IMR-90 (cell line): Measurements from ENCODE around the gene EIF2S2. TPM values are rescaled to one million over a fixed set of nuclear protein-coding genes. Genes with fewer than 3 reads are reported as not detected.

Experiments
- ATAC-seq: fragments of 200-7000 bp; cut with Tn5 transposase; 2 replicates; pipeline ENCODE4 v1.9.1; 2020; ENCODE audit warnings: low read depth, mild to moderate bottlenecking, moderate library complexity
- BruUV-seq: library from RNA; stranded (reverse); fragments of 400-500 nt; replicated peaks from 2 replicates; lab custom pipeline; 2021; lab: Mats Ljungman, UMichigan
- CTCF ChIA-PET: fragments of 300-600 bp; formaldehyde crosslinking; extraction: SDS; loops from one replicate; lab custom pipeline; 2021; ENCODE audit warnings: antibody characterized with exemption; lab: Yijun Ruan, JAX
- POLR2A ChIA-PET: fragments of 300-600 bp; sonication (Branson Sonifier 250); formaldehyde crosslinking; loops from one replicate; lab custom pipeline; 2022; ENCODE audit warnings: antibody characterized with exemption; ENCODE audit not compliant: unreplicated experiment; lab: Charles Lee
- DNase-seq: peaks from one replicate; pipeline ENCODE4 v3.0.0; 2013
- H2AFZ ChIP-seq: replicated peaks from 2 replicates; pipeline ENCODE3; 2013; ENCODE audit warnings: low read length, mild to moderate bottlenecking; ENCODE audit not compliant: poor library complexity
- H2AK5ac ChIP-seq: 2 replicates; pipeline ENCODE4 v1.6.1; 2013; ENCODE audit warnings: low read depth, low read length, inconsistent platforms
- H2AK9ac ChIP-seq: replicated peaks from 2 replicates; pipeline ENCODE3; 2013; ENCODE audit warnings: mild to moderate bottlenecking, low read depth, low read length, moderate library complexity; ENCODE audit not compliant: poor library complexity
- H2BK120ac ChIP-seq: 2 replicates; pipeline ENCODE4 v1.6.1; 2013; ENCODE audit warnings: low read depth, low read length, inconsistent platforms
- H2BK15ac ChIP-seq: 3 replicates; pipeline ENCODE4 v1.6.1; 2013; ENCODE audit warnings: low read depth, low read length, inconsistent platforms
- H2BK20ac ChIP-seq: 2 replicates; pipeline ENCODE4 v1.6.1; 2013; ENCODE audit warnings: low read depth, mild to moderate bottlenecking, inconsistent platforms, low read length, moderate library complexity
- H2BK5ac ChIP-seq: 2 replicates; pipeline ENCODE4 v1.6.1; 2013; ENCODE audit warnings: mild to moderate bottlenecking, low read depth, low read length, inconsistent platforms; ENCODE audit not compliant: poor library complexity, severe bottlenecking
- H3K14ac ChIP-seq: replicated peaks from 2 replicates; pipeline ENCODE4 v1.6.1; 2013; ENCODE audit warnings: low read depth, low read length, inconsistent platforms
- H3K18ac ChIP-seq: 2 replicates; pipeline ENCODE4 v1.6.1; 2013; ENCODE audit warnings: low read depth, low read length, control low read depth
- H3K23ac ChIP-seq: 2 replicates; pipeline ENCODE4 v1.6.1; 2013; ENCODE audit warnings: low read depth, low read length, inconsistent platforms
- H3K27ac ChIP-seq: 2 replicates; pipeline ENCODE4 v1.5.1; 2013; ENCODE audit warnings: mild to moderate bottlenecking, control low read depth, low read length; ENCODE audit not compliant: insufficient read depth
- H3K27me3 ChIP-seq: 2 replicates; pipeline ENCODE4 v1.6.1; 2013; ENCODE audit warnings: low read length; ENCODE audit not compliant: control insufficient read depth, insufficient read depth
- H3K36me3 ChIP-seq: 2 replicates; pipeline ENCODE4 v1.6.1; 2013; ENCODE audit warnings: low read length, mixed read lengths; ENCODE audit not compliant: control insufficient read depth, insufficient read depth
- H3K4ac ChIP-seq: 2 replicates; pipeline ENCODE4 v1.6.1; 2013; ENCODE audit warnings: low read depth, low read length, inconsistent platforms
- H3K4me1 ChIP-seq: 2 replicates; pipeline ENCODE4 v1.6.1; 2013; ENCODE audit warnings: low read length, mixed read lengths; ENCODE audit not compliant: control insufficient read depth, insufficient read depth
- H3K4me2 ChIP-seq: 2 replicates; pipeline ENCODE4 v1.6.1; 2013; ENCODE audit warnings: low read depth, mild to moderate bottlenecking, control low read depth, low read length, moderate library complexity
- H3K4me3 ChIP-seq: 2 replicates; pipeline ENCODE4 v1.5.1; 2013; ENCODE audit warnings: low read depth, mild to moderate bottlenecking, control low read depth, low read length, moderate library complexity; ENCODE audit not compliant: insufficient read depth
- H3K56ac ChIP-seq: 2 replicates; pipeline ENCODE4 v1.6.1; 2013; ENCODE audit warnings: low read length, inconsistent platforms; ENCODE audit not compliant: insufficient read depth; ENCODE audit errors: extremely low read depth
- H3K79me1 ChIP-seq, 2 experiments: 2 replicates each; pipeline ENCODE4 v1.6.1; 2013; ENCODE audit warnings: low read length in 2 of 2, inconsistent platforms in 1 of 2, low read depth in 1 of 2
- H3K9ac ChIP-seq: 2 replicates; pipeline ENCODE4 v1.6.1; 2013; ENCODE audit warnings: low read depth, low read length, control low read depth
- H3K9me1 ChIP-seq: 2 replicates; pipeline ENCODE4 v1.6.1; 2013; ENCODE audit warnings: low read length, inconsistent platforms; ENCODE audit not compliant: insufficient read depth
- H3K9me3 ChIP-seq: 2 replicates; pipeline ENCODE4 v1.6.1; 2013; ENCODE audit warnings: low read length; ENCODE audit not compliant: control insufficient read depth, insufficient read depth
- H4K20me1 ChIP-seq: 2 replicates; pipeline ENCODE4 v1.6.1; 2013; ENCODE audit warnings: low read length, inconsistent platforms; ENCODE audit not compliant: insufficient read depth
- H4K5ac ChIP-seq: 2 replicates; pipeline ENCODE4 v1.6.1; 2013; ENCODE audit warnings: mild to moderate bottlenecking, low read depth, low read length, control low read depth
- H4K8ac ChIP-seq, 2 experiments: 2 replicates each; pipeline ENCODE4 v1.6.1; 2013; ENCODE audit warnings: low read depth in 2 of 2, low read length in 2 of 2, control low read depth in 1 of 2, inconsistent platforms in 1 of 2
- H4K91ac ChIP-seq: 2 replicates; pipeline ENCODE4 v1.6.1; 2013; ENCODE audit warnings: low read depth, low read length, inconsistent platforms; ENCODE audit not compliant: insufficient read depth
- BHLHE40 ChIP-seq: fragments of 150-350 bp; IDR thresholded peaks from 2 replicates; pipeline ENCODE4 v1.6.1; 2016; ENCODE audit warnings: mild to moderate bottlenecking, low read depth, low read length
- CEBPB ChIP-seq: IDR thresholded peaks from 2 replicates; pipeline ENCODE4 v1.6.1; 2012; ENCODE audit warnings: low read depth, low read length, improper control_type of control experiment
- CHD1 ChIP-seq: IDR thresholded peaks from 2 replicates; pipeline ENCODE4 v1.6.1; 2012; ENCODE audit warnings: low read depth, low read length, improper control_type of control experiment
- FOS ChIP-seq: fragments of 150-350 bp; IDR thresholded peaks from 2 replicates; pipeline ENCODE4 v1.6.1; 2016; ENCODE audit warnings: low read depth, low read length
- MAFK ChIP-seq: IDR thresholded peaks from 2 replicates; pipeline ENCODE4 v1.6.1; 2012; ENCODE audit warnings: low read depth, low read length, improper control_type of control experiment
- MAZ ChIP-seq: IDR thresholded peaks from 2 replicates; pipeline ENCODE4 v1.6.1; 2012; ENCODE audit warnings: low read depth, mild to moderate bottlenecking, low read length, improper control_type of control experiment, moderate library complexity, borderline replicate concordance
- MXI1 ChIP-seq: IDR thresholded peaks from 2 replicates; pipeline ENCODE4 v1.6.1; 2012; ENCODE audit warnings: low read depth, mild to moderate bottlenecking, low read length, moderate library complexity, borderline replicate concordance
- NFE2L2 ChIP-seq: fragments of 150-350 bp; IDR thresholded peaks from 2 replicates; pipeline ENCODE4 v1.6.1; 2016; ENCODE audit warnings: low read depth, mild to moderate bottlenecking, low read length
- POLR2A ChIP-seq: IDR thresholded peaks from 2 replicates; pipeline ENCODE4 v1.6.1; 2012; ENCODE audit warnings: mild to moderate bottlenecking, low read depth, low read length
- RAD21 ChIP-seq: IDR thresholded peaks from 2 replicates; pipeline ENCODE4 v1.6.1; 2012; ENCODE audit warnings: low read length, improper control_type of control experiment
- RCOR1 ChIP-seq: IDR thresholded peaks from 2 replicates; pipeline ENCODE4 v1.6.1; 2012; ENCODE audit warnings: mild to moderate bottlenecking, low read length, improper control_type of control experiment; ENCODE audit not compliant: insufficient replicate concordance
- RFX5 ChIP-seq: IDR thresholded peaks from 2 replicates; pipeline ENCODE4 v1.8.0; 2012; ENCODE audit warnings: low read depth, mild to moderate bottlenecking, low read length, moderate library complexity
- SMC3 ChIP-seq: fragments of 150-350 bp; IDR thresholded peaks from 2 replicates; pipeline ENCODE4 v1.6.1; 2016; ENCODE audit warnings: low read depth, mild to moderate bottlenecking, antibody characterized with exemption, low read length, moderate library complexity
- WGBS, 2 experiments: methylation state at CpG; one replicate each; pipeline versions ENCODE4 v1.1.5 to v1.1.7; 2013; ENCODE audit warnings: missing lambda C conversion rate in 2 of 2; ENCODE audit not compliant: insufficient read length in 1 of 2; ENCODE audit errors: extremely low coverage in 2 of 2; 5-methylcytosine and 5-hydroxymethylcytosine counted together
- dilution Hi-C: fragments of 300-500 bp; cut with HindIII; formaldehyde crosslinking; loops from one replicate; pipeline ENCODE4 v1.14.3; 2018; ENCODE audit warnings: low sequenced_read_pairs; ENCODE audit not compliant: unreplicated experiment
- in situ Hi-C: fragments of 300-500 bp; cut with MboI; formaldehyde crosslinking; loops from 3 replicates; pipeline ENCODE4 v1.14.3; 2019; ENCODE audit warnings: low sequenced_read_pairs, inconsistent platforms, mixed read lengths
- intact Hi-C: fragments of 100-400 bp; cut with micrococcal nuclease; formaldehyde crosslinking; loops from 2 replicates; pipeline ENCODE4 v1.10.0; 2022
- polyA plus RNA-seq, 3 experiments: library from polyadenylated mRNA; depleted of rRNA; stranded (reverse); fragments of >200 nt; gene quantifications; 2 replicates each; pipeline ENCODE4 v1.2.3, GENCODE V29; 2012; ENCODE audit warnings: low replicate concordance in 1 of 3
- total RNA-seq: library from RNA; depleted of rRNA; stranded (reverse); fragments of >200 nt; gene quantifications from 2 replicates; pipeline ENCODE4 v1.2.3, GENCODE V29; 2012
- TF ChIP-seq, protein P1 (sequence below): conservative IDR thresholded peaks from 2 replicates; pipeline ENCODE4 v1.5.1; 2012; ENCODE audit warnings: mild to moderate bottlenecking, low read depth, low read length, improper control_type of control experiment
- TF ChIP-seq, protein P2 (sequence below): fragments of 150-350 bp; IDR thresholded peaks from 2 replicates; pipeline ENCODE4 v1.6.1; 2016; ENCODE audit warnings: low read depth, mild to moderate bottlenecking, low read length, moderate library complexity, borderline replicate concordance
- TF ChIP-seq, protein P3 (sequence below): fragments of 150-350 bp; IDR thresholded peaks from 2 replicates; pipeline ENCODE4 v1.6.1; 2017; ENCODE audit warnings: mild to moderate bottlenecking, antibody characterized with exemption, low read length, low read depth

EIF2S2 gene
- total and polyA plus RNA-seq, 2 of the 4 experiments (the other 2 are of a cell fraction), result 61.7 to 66.9 TPM

GRCh38 chr20:34120213-34120612 lies 8.2 kb upstream of the EIF2S2 start:
- intact Hi-C loops, result no loop called here
- Histone ChIP-seq H4K5ac (no peak overlapping the region), H2BK15ac (no peak overlapping the region), H3K14ac (no peak overlapping the region), H3K36me3 (no peaks in the 10 kb centered on the region), H3K9me1 (no peaks in the 10 kb centered on the region), H2BK120ac (no peak overlapping the region), H3K4me2 (no peak overlapping the region), H3K4ac (no peak overlapping the region), H3K4me3 (no peak overlapping the region), H2AFZ (no peak overlapping the region), H2BK5ac (no peak overlapping the region), H4K91ac (no peak overlapping the region), H2AK9ac (no peak overlapping the region), H3K23ac (no peak overlapping the region), H3K27me3 (peaks cover 6% of the 10 kb centered on the region), H2BK20ac (no peak overlapping the region), H3K56ac (no peak overlapping the region), H2AK5ac (no peak overlapping the region), H4K8ac (no peak overlapping the region), H3K79me1 (no peaks in the 10 kb centered on the region), H3K9ac (no peak overlapping the region), H4K20me1 (no peaks in the 10 kb centered on the region), H3K9me3 (no peaks in the 10 kb centered on the region), H3K18ac (no peak overlapping the region), H3K27ac (no peak overlapping the region), H3K4me1 (no peaks in the 10 kb centered on the region)
- ATAC-seq (no peak), DNase-seq (no peak)
- BruUV-seq, result no TSS peak
- POLR2A ChIA-PET, result no interaction called here
- in situ Hi-C loops, result no loop called here
- CTCF ChIA-PET, result no interaction called here
- no peak for TF ChIP-seq CHD1
- TF ChIP-seq MXI1, result no peak
- no peak for TF ChIP-seq BHLHE40
- no peak for TF ChIP-seq CEBPB
- no peak for TF ChIP-seq POLR2A
- TF ChIP-seq, protein P1, sequence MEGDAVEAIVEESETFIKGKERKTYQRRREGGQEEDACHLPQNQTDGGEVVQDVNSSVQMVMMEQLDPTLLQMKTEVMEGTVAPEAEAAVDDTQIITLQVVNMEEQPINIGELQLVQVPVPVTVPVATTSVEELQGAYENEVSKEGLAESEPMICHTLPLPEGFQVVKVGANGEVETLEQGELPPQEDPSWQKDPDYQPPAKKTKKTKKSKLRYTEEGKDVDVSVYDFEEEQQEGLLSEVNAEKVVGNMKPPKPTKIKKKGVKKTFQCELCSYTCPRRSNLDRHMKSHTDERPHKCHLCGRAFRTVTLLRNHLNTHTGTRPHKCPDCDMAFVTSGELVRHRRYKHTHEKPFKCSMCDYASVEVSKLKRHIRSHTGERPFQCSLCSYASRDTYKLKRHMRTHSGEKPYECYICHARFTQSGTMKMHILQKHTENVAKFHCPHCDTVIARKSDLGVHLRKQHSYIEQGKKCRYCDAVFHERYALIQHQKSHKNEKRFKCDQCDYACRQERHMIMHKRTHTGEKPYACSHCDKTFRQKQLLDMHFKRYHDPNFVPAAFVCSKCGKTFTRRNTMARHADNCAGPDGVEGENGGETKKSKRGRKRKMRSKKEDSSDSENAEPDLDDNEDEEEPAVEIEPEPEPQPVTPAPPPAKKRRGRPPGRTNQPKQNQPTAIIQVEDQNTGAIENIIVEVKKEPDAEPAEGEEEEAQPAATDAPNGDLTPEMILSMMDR, result no peak
- TF ChIP-seq FOS, result no peak
- TF ChIP-seq, protein P2, sequence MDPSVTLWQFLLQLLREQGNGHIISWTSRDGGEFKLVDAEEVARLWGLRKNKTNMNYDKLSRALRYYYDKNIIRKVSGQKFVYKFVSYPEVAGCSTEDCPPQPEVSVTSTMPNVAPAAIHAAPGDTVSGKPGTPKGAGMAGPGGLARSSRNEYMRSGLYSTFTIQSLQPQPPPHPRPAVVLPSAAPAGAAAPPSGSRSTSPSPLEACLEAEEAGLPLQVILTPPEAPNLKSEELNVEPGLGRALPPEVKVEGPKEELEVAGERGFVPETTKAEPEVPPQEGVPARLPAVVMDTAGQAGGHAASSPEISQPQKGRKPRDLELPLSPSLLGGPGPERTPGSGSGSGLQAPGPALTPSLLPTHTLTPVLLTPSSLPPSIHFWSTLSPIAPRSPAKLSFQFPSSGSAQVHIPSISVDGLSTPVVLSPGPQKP, result no peak
- no peak for TF ChIP-seq RFX5
- no peak for TF ChIP-seq MAZ
- no peak for TF ChIP-seq RAD21
- TF ChIP-seq, protein P3, sequence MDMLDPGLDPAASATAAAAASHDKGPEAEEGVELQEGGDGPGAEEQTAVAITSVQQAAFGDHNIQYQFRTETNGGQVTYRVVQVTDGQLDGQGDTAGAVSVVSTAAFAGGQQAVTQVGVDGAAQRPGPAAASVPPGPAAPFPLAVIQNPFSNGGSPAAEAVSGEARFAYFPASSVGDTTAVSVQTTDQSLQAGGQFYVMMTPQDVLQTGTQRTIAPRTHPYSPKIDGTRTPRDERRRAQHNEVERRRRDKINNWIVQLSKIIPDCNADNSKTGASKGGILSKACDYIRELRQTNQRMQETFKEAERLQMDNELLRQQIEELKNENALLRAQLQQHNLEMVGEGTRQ, result no peak
- TF ChIP-seq NFE2L2, result no peak
- no peak for TF ChIP-seq MAFK
- no peak for TF ChIP-seq SMC3
- TF ChIP-seq RCOR1, result no peak
- dilution Hi-C loops, result no loop called here
- no CpG with 5 or more reads among the region's 2 CpGs for WGBS, 2 experiments
